IPS-20b (cell line): Measurements from ENCODE around the gene ANKRD22.

Source experiments
- H3K27ac ChIP-seq: one replicate; pipeline ENCODE4 v1.5.1; 2013; ENCODE audit warnings: low read length
- H3K27me3 ChIP-seq: 2 replicates; pipeline ENCODE4 v1.6.1; 2013; ENCODE audit warnings: mild to moderate bottlenecking, low read length, inconsistent platforms; ENCODE audit not compliant: insufficient read depth
- H3K36me3 ChIP-seq: 2 replicates; pipeline ENCODE4 v1.6.1; 2013; ENCODE audit warnings: low read depth, mild to moderate bottlenecking, inconsistent platforms, low read length, moderate library complexity; ENCODE audit not compliant: insufficient read depth
- H3K4me1 ChIP-seq: 2 replicates; pipeline ENCODE4 v1.6.1; 2013; ENCODE audit warnings: mild to moderate bottlenecking, control low read depth, inconsistent platforms, low read length, moderate library complexity; ENCODE audit not compliant: insufficient read depth
- H3K4me3 ChIP-seq: 2 replicates; pipeline ENCODE4 v1.5.1; 2013; ENCODE audit warnings: mild to moderate bottlenecking, low read length, inconsistent platforms
- H3K9ac ChIP-seq: 2 replicates; pipeline ENCODE4 v1.6.1; 2013; ENCODE audit warnings: low read depth, mild to moderate bottlenecking, inconsistent platforms, low read length, moderate library complexity
- H3K9me3 ChIP-seq: 2 replicates; pipeline ENCODE4 v1.6.1; 2013; ENCODE audit warnings: mild to moderate bottlenecking, low read depth, low read length, inconsistent platforms; ENCODE audit not compliant: insufficient read depth

ANKRD22 gene

GRCh38 chr10:88833156-88833555 is 18.5 kb downstream of the ANKRD22 start:
- Histone ChIP-seq H3K4me1 (no peaks in the 10 kb centered on the region; the same call in 1 of the 2 replicates), H3K36me3 (no peaks in the 10 kb centered on the region), H3K9ac (no peak overlapping the region), H3K27ac (no peak overlapping the region), H3K9me3 (no peaks in the 10 kb centered on the region), H3K4me3 (no peak overlapping the region), H3K27me3 (0 out of 2 replicates have a peak, but pooled peaks cover 5% of the 10 kb centered on the region)

- H3K27ac ChIP-seq: no peak overlapping the region
- no peaks in the 10 kb centered on the region for H3K36me3 ChIP-seq
- H3K4me1 ChIP-seq: no peaks in the 10 kb centered on the region; the same call in 1 of the 2 replicates
- no peak overlapping the region for H3K9ac ChIP-seq
- no peaks in the 10 kb centered on the region for H3K9me3 ChIP-seq
- 0 out of 2 replicates have a peak, but pooled peaks cover 5% of the 10 kb centered on the region for H3K27me3 ChIP-seq
- H3K4me3 ChIP-seq: no peak overlapping the region
These were observed 19.3 kb downstream of the ANKRD22 start for GRCh38 chr10:88832376-88832775.

GRCh38 chr10:88831709-88832108 is 19.9 kb downstream of the ANKRD22 start:
- no peak overlapping the region for H3K27ac ChIP-seq
- H3K36me3 ChIP-seq: no peaks in the 10 kb centered on the region
- no peak overlapping the region for H3K9ac ChIP-seq
- no peaks in the 10 kb centered on the region for H3K9me3 ChIP-seq
- H3K4me1 ChIP-seq: no peaks in the 10 kb centered on the region; the same call in 1 of the 2 replicates
- 0 out of 2 replicates have a peak, but pooled peaks cover under 1% of the 10 kb centered on the region for H3K27me3 ChIP-seq
- no peak overlapping the region for H3K4me3 ChIP-seq

GRCh38 chr10:88830643-88831268 is 20.9 kb downstream of the ANKRD22 start:
- no peak overlapping the region for H3K4me3 ChIP-seq
- no peaks in the 10 kb centered on the region for H3K9me3 ChIP-seq
- H3K27ac ChIP-seq: no peak overlapping the region
- H3K9ac ChIP-seq: no peak overlapping the region
- no peaks in the 10 kb centered on the region for H3K27me3 ChIP-seq
- no peaks in the 10 kb centered on the region; the same call in 1 of the 2 replicates for H3K4me1 ChIP-seq
- no peaks in the 10 kb centered on the region for H3K36me3 ChIP-seq

GRCh38 chr10:88828310-88828709 is 23.3 kb downstream of the ANKRD22 start:
- Histone ChIP-seq H3K27me3 (no peaks in the 10 kb centered on the region), H3K4me1 (no peaks in the 10 kb centered on the region; the same call in 1 of the 2 replicates), H3K27ac (no peak overlapping the region), H3K36me3 (no peaks in the 10 kb centered on the region), H3K9me3 (no peaks in the 10 kb centered on the region), H3K4me3 (no peak overlapping the region), H3K9ac (no peak overlapping the region)

- no peaks in the 10 kb centered on the region for H3K27me3 ChIP-seq
- H3K4me3 ChIP-seq: no peak overlapping the region
- H3K4me1 ChIP-seq: no peaks in the 10 kb centered on the region; the same call in 1 of the 2 replicates
- H3K9me3 ChIP-seq: no peaks in the 10 kb centered on the region
- no peaks in the 10 kb centered on the region for H3K36me3 ChIP-seq
- H3K9ac ChIP-seq: no peak overlapping the region
- H3K27ac ChIP-seq: no peak overlapping the region
These were observed 24.0 kb downstream of the ANKRD22 start for GRCh38 chr10:88827671-88828070.

- no peaks in the 10 kb centered on the region for H3K36me3 ChIP-seq
- H3K9ac ChIP-seq: no peak overlapping the region
- H3K4me1 ChIP-seq: no peaks in the 10 kb centered on the region
- H3K9me3 ChIP-seq: no peaks in the 10 kb centered on the region
- H3K4me3 ChIP-seq: no peak overlapping the region
- no peaks in the 10 kb centered on the region for H3K27me3 ChIP-seq
- H3K27ac ChIP-seq: no peak overlapping the region
These were observed 25.3 kb downstream of the ANKRD22 start for GRCh38 chr10:88826388-88826787.

GRCh38 chr10:88820748-88821401 is 30.8 kb downstream of the ANKRD22 start:
- Histone ChIP-seq H3K27me3 (no peaks in the 10 kb centered on the region), H3K4me3 (no peak overlapping the region), H3K36me3 (no peaks in the 10 kb centered on the region), H3K9me3 (no peaks in the 10 kb centered on the region), H3K4me1 (no peaks in the 10 kb centered on the region), H3K27ac (no peak overlapping the region), H3K9ac (no peak overlapping the region)

GRCh38 chr10:88819290-88819689 is 32.4 kb downstream of the ANKRD22 start:
- H3K27me3 ChIP-seq: no peaks in the 10 kb centered on the region
- H3K9ac ChIP-seq: no peak overlapping the region
- H3K4me1 ChIP-seq: no peaks in the 10 kb centered on the region
- H3K36me3 ChIP-seq: no peaks in the 10 kb centered on the region
- no peak overlapping the region for H3K27ac ChIP-seq
- no peaks in the 10 kb centered on the region for H3K9me3 ChIP-seq
- H3K4me3 ChIP-seq: no peak overlapping the region

- H3K36me3 ChIP-seq: no peaks in the 10 kb centered on the region
- H3K27ac ChIP-seq: no peak overlapping the region
- H3K4me3 ChIP-seq: no peak overlapping the region
- no peaks in the 10 kb centered on the region for H3K27me3 ChIP-seq
- no peaks in the 10 kb centered on the region for H3K9me3 ChIP-seq
- H3K9ac ChIP-seq: no peak overlapping the region
- no peaks in the 10 kb centered on the region for H3K4me1 ChIP-seq
These were observed 38.4 kb downstream of the ANKRD22 start for GRCh38 chr10:88813200-88813599.

- Histone ChIP-seq H3K27me3 (no peaks in the 10 kb centered on the region; the same call in 1 of the 2 replicates), H3K9ac (no peak overlapping the region), H3K27ac (no peak overlapping the region), H3K4me3 (no peak overlapping the region), H3K9me3 (no peaks in the 10 kb centered on the region), H3K4me1 (no peaks in the 10 kb centered on the region), H3K36me3 (no peaks in the 10 kb centered on the region)
These were observed 41.3 kb downstream of the ANKRD22 start for GRCh38 chr10:88810196-88810961.
